Pulmonary artery endothelial cell (primary cell): ENCODE measurements around the gene LIMD2. TPM values are rescaled to one million over a fixed set of nuclear protein-coding genes. Genes with fewer than 3 reads are reported as not detected.

Source experiments
- DNase-seq: peaks from one replicate; pipeline ENCODE4 v3.0.0-alpha.2; 2011; ENCODE audit warnings: low read depth, low spot score
- total RNA-seq: library from RNA; depleted of rRNA; stranded (reverse); fragments of >200 nt; gene quantifications from 2 replicates; pipeline ENCODE4 v1.2.3, GENCODE V29; 2014

Gene LIMD2
- total RNA-seq, 1 donor from 2014 or later: 14.5 TPM

GRCh38 chr17:63701456-63701820 is 1.5 kb upstream of the LIMD2 start:
- no peak for DNase-seq

DNA sequence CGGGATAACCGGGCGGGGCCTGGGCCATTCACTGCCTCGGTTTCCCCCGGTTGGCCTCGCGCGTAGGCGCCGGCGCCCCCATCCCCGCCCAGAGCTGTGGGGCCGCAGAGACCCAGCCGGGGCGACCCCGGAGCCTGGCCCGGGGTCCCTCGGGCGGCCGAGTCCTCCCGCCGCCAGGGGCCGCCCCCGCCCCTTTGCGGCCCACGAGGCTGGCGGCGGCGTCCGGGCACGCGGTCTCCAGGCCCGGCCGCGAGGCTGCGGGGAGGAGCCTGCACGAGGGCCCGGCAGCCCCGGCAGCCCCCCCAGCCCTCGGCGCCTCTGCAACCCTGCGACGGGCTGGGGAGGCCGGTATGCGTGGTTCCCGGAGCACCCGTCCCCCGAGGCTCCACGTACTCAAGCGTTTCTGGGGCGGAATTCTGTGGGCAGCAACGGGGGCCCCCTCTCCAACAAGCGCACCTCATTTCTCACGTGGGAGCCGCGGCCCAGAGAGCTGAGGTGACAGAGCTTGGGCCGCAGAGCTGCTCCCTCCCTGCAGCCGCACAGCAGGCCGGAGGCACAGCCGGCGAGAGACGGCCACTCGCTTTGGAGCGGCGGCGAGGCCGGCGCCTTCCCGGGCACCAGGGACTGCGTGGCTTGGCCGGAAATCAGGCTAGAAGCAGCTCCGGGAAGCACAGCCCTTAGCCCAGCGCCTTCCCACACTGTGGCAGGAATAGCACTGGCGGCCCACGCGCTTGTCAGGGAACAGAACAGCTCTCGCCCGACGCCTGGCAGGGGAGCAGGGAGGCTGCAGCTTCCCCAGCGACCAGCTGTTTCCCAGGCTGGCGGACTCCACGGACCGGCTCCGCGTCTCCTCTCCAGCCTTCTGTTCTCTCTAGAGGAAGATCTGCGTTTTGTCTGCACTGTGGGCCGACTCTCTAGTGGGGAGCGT is 867 bp upstream of the LIMD2 start:
- DNase-seq: no peak

DNA sequence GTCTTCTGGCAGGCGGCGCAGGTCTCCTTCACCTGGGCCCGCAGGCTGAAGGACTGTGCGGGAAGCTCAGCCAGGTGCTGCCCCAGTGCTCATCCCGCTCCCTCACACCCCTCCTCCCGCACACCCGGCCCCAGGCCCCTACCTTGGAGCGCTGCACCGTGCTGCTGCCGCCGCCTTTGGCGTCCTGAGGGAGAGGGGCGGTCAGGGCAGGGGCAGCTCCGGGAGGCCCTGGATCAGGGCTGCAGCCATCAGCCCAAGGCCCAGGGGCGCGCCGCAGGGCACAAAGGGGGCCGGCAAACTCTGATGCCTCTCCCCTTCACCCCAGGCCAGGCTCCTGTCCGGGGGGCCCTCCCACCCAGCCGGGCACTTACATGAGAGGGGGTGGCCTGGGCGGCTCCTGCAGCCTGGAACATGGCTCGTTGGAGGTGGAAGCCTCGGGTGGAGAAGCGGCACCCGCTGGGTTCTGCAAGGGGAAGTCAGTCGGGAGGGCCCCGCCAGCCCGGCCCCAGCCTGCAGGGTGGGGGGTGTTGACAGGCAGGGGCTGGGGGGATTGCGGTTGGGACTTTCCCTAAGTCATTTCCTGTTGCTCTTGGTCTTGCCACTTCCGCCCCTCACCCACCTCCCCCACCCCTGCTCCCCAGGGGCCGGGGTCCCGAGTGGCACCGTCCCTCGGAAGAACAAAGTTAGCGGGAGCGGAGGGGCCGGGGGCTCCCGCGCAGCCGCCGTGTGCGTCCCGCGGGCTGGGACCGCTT is 863 bp downstream of the LIMD2 start:
- DNase-seq: no peak

DNA sequence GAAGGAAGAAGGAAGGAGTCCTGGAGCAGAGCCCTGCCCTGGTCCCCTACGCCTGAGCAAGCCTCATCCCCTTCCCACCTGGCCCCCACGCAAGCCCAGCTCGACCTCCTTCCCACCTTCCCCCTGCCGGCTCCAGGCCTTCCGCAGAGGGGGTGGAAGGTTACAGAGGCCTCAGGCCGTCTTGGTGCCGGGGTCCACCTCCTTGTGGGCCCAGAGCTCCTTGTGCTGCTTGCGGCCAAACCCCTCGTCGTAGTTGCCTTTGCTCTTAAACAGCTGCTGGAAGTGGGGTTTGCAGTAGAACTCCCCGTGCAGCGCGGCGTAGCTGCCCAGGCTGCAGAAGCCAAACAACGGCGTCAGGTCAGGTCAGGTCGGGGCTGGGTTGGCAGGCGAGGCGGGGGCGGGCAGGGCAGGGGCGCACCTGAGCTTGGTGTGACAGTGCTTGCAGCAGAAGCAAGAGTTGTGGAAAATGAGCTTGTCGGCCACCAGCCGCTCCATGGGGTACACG is 1.5 kb downstream of the LIMD2 start:
- no peak for DNase-seq

GRCh38 chr17:63697341-63698286 is 2.3 kb downstream of the LIMD2 start:
- DNase-seq: no peak

DNA sequence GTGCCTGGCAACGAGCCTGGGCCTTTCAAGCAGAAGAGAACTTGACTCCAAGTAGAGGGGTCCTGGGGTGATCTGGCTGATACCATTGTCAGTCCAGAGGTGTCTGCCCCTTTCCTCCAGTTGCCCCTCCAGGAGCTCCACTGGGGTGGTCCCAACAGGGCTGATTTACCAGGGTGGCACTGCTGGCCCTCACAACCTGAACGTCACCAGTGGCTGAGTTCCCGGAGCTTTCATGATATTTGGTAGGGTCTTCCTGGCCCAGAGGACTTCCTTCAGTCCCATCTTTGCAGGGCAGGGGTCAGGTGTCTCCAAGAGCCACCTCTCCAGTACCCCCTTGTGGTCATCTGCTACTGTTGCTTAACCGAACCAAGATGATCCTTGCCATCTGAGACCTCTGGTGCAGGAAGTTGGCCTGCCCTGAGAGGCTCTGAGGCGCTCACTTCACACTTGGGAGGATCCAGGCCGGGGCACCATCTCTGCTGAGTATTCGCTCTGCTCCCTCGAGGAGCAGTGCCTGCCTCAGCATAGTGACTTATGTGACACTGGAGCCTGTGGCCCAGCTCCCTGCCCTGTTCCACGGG is 3.5 kb downstream of the LIMD2 start:
- DNase-seq: no peak

DNA sequence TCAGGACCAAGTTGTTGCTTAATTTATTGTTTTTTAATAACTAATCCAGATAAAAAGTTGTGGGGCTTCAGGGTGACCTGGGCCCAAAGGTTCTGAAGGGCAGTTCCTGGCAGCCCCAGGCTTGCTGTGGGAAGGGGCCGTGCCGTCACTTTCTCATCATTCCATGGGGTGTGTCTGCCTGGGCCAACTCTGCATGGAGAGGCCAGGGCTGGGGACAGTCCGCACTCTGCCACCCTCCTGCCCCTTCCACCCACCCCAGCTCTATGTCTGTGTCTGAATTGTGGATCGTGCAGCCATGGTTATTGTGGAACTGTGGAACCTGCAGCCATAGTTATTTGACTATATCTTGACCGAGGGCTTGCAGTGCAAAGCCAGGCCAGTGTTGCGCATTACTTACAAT is 4.0 kb downstream of the LIMD2 start:
- DNase-seq: no peak

GRCh38 chr17:63694950-63695773 is 4.8 kb downstream of the LIMD2 start:
- no peak for DNase-seq

DNA sequence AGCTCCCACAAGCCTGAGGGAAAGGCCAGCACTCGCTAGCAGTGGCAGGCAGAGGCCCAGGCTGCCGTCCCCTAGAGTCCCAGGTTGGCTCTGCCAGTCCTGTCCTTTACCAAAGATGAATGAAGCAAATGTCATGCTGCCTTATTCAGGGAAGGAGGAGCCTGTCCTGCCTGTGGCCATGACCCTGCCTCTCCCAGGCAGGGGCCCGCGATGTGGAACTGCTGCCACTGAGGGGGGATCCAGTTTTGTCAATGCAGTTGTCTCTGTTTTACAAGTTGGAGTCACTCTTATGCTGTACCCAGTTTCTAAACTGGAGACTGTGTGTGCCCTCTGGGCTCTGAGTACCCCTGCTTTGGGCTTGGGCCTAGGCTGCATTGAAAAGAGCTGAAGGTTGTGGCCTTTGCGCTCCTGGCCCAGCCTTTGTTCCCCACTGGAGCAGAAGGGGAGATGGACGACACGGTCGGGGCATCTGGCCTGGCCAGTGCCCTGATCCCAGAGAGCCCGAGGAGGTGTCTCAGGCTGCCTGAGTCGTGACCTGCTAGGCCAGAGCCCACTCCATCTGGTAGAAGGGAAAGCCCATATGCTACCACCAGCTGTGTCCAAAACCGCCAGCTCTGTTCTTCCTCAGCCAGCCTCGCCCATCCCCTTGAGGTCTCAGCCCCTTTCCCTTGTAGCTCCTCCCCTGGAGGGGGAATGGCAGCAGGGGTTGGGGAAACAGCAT is 5.5 kb downstream of the LIMD2 start:
- DNase-seq: no peak

DNA sequence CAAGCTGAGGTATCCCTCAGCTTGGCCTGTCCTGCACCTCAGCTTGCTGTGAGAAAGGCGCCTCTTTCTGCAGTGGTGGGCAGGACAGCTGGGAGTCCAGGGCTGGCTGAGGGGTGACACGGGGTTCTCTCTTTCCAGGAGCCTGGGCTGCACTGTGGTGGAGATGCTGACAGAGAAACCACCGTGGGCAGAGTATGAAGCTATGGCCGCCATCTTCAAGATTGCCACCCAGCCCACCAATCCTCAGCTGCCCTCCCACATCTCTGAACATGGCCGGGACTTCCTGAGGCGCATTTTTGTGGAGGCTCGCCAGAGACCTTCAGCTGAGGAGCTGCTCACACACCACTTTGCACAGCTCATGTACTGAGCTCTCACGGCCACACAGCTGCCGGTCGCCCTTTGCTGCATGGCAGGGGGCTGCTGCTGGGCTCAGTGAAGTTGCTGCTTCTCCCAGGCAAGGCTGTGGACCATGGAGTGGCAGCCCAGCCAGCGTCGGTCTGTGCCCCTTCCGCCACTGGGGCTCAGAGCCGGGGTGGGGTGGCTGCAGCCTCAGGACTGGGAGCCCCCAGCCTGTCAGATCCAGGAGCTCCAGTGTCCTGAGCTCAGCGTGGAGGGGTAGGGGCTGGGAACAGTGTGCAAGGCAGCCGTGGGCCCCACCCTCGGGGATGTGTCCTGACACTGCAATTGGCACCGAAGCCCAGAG is 6.4 kb downstream of the LIMD2 start:
- no peak for DNase-seq

- no peak for DNase-seq
Observed at GRCh38 chr17:63692195-63692816, 7.6 kb downstream of the LIMD2 start.

DNA sequence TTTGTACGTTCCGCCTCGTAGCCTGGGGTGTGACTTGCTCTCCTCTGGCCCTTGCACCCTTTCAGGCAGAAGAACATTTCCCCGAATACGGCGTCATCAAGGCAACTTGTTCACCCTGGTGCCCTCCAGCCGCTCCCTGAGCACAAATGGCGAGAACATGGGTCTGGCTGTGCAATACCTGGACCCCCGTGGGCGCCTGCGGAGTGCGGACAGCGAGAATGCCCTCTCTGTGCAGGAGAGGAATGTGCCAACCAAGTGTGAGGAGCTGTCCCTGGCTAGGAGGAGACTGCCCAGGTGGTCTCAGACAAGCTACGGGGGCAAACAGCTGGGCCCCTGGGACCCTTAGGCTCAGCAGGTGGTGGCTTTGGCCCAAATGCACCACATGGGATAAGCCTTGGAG is 10.4 kb downstream of the LIMD2 start:
- no peak for DNase-seq

DNA sequence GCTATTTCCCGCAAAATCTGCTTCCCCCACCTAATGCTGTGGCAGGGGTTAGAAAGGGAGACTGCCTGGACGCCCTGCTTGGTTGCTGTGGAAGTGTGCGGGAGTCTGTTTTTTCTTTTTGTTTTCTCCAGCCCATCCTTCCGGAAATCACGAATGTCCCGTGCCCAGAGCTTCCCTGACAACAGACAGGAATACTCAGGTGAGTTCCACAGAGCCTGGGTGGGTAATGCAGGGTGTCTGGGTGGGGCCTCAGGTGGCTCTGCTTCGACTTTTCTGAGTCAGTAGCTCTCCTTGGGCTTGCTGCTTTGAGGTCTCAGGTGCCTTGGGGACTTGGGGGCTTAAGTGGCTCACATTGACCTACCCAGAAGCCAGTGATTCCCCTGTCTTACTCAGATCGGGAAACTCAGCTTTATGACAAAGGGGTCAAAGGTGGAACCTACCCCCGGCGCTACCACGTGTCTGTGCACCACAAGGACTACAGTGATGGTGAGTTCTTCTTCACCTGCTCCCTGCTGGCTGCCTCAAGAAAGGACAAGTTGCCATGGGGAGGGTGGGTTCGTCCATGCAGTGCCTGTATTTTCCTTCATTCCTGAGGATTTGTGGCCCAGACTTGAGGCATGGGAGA is 11.4 kb downstream of the LIMD2 start:
- DNase-seq: no peak

GRCh38 chr17:63686138-63686685 is 13.7 kb downstream of the LIMD2 start:
- DNase-seq: no peak

DNA sequence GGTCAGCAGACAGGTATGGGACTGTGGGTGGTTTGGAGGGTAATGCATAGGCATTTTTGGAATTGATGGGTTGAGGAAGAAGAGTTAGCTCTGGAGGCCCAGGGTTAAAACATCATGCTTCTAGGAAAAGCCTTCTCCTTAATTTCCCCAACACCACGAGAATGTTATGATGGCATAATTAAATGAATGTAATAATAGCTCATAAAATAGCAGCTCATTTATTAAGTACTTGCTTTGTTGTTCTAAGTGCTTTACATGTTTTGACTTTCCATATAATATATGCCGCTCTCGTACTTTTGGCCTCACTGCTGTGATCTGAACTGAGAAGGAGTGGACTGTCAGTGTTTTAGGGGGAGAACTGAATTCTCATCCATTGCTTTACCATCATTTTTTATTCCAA is 14.3 kb downstream of the LIMD2 start:
- DNase-seq: no peak

DNA sequence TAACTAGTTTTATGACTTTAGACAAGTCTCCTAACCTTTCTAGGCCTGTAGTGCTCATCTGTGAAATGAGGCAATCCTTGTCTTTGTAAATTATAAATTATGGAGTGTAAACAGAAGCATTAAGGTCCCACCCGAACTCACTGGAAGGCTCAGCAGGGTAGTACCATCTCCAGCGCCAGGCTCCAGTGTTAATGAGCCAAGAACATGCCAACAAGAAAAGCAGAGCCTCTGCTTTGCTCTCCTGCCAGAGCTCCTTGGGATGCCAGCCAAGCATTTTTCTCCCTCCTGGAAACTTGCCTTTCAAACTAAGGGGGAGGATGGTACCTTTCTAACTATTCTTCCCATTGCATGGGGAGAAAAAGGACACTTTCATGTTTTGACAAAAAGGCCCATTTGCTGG is 14.9 kb downstream of the LIMD2 start:
- no peak for DNase-seq

DNA sequence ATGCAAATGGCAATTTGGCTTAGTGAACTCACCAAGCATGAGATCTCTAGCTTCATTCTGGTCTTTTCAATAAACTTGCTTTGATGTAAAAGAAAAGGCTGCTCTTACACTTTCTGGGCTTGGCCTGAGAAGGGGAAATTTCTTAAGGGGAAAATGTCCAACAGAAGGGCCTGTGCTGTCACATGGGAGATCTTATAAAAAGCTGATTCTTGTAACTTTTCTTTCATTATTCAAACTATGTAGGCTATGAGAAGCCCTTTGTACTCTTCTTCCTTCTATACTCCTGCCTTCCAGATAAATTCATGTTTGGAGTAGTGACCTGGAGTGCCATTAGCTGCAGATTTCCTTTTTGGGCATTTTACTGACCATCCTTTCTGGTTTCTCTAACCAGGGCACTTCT is 16.9 kb downstream of the LIMD2 start:
- DNase-seq: no peak

DNA sequence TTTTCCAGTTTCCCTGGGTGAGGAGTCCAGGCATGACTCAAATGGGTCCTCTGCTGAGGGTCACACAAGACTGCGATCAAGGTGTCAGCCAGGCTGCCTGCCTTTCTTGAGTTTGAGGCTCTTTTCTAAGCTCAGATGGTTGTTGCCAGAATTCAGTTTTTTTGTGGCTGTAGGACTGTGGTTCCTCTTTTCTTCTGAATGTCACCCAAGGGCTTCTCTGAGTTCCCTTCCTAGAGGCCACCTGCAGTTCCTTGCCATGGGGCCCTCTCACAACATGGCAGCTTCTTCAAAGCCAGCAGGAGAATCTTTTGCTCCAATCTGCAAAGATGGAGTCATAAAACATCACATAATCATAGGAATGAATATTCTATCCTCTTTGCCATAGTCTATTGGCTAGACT is 17.5 kb downstream of the LIMD2 start:
- DNase-seq: no peak
